ENCODE data around the gene ATP8B3.

The ATP8B3 gene

DNA sequence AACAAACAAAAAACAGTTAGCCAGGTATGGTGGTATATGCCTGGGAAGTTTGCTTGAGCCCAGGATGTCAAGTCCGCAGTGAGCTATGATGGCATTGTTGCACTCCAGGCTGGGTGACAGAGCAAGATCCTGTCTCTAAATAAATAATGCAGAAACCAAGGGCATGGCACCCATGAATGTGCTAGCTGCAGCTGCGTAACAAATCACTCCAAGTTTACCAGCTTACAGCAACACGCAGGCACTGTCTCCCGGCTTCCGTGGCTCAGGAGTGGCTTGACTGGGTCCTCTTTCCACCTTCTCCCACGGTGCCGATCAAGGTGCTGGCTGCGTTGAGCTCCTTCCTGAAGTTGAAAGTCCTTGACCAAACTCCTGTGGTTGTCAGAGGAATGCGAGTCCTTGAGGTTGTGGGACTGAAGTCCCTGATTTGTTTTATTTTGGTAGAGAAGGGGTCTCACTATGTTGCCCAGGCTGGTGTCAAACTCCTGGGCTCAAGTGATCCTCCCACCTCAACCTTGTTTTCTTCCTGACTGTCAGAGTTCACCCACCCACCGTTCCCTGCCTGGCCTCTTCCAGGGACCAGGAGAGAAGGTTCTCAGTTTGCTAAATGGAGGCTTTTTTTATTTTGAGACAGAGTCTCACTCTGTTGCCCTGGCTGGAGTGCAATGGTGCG is 72.0 kb downstream of the ATP8B3 start:
- no peak for DNase-seq

DNA sequence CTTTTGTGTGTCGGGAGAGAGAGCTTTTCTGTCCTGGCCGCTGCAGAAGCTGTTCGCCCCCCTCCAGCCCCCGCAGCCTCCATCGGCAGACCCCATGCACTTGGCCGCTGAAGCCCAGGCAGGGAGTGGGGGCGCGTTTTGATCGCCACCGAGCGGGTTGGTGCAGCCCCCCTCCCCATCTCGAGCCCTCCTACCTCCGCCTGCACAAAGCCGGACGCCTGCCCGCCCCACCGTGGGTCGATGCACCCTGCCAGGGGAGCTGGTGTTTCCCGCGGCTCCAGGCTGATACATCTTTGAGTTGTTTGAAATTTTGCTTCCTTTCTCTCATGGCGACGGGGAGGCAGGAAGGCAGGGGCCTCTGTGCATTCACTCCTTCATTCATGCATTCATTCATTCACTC is 75.1 kb downstream of the ATP8B3 start:
- DNase-seq = no peak

DNA sequence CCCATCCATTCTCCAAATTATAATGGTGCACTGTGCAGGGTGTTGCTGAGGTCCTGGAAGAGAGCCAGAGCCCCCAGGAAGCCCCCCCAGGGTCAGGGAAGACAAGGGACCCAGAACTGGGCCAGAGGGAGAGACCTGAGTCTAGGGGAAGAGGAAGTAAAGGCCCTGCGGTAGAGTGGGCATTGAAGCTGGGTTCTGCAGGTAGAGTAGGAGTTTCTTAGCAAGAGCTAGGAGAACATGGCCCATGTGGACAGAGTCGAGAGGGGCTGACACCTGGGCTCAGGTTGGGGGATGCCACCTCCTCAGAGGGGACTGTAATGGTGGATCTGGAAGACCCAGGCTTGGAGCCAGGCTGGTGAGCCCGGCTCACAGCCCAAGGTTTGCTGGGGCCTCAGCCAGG is 75.8 kb downstream of the ATP8B3 start:
- DNase-seq = no peak

DNA sequence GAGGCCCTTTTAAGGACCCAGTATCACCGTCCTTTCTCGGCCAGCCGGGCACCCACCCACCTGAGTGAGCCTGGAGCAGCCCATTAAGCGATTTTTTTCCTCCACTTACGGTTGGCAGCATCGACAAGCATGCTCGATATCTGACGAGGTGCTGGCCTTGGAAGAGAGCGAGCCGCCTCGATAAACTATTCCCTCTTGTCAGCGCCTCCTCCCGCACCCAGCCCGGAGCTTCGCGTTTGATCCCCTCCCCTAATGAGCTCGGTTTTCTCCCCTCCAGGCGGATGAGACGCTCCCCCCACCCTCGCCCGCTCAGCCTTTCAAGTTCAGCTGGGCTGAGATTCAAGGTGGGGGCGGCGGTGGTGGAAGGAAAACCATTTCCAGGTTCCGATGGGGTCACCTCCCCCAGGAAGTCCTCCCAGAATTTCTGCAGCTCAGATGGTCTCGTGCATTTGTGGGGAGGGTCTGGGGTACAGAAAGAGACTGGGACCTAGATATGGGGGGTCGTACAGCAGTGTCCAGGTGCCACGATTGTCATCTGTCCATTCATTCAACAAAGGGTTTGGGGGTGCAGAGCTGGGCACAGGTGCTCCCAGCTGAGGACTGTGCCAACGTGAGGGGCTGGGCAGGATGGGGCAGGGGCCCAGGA is 77.6 kb downstream of the ATP8B3 start:
- DNase-seq = no peak

Measured in SIG-M5 (cell line).